Type B pancreatic cell (in vitro differentiated cells): ENCODE results near the gene HDAC1. TPM values are rescaled to one million over a fixed set of nuclear protein-coding genes. Genes with fewer than 3 reads are reported as not detected.

ENCODE experiments used
- DNase-seq: peaks from one replicate; pipeline ENCODE4 v3.0.0; 2021; ENCODE audit warnings: mixed read lengths; ENCODE audit not compliant: unreplicated experiment; ENCODE audit errors: extremely low spot score
- H3K27ac Mint-ChIP-seq: 2 replicates; pipeline ENCODE4 v1.8.0; 2021; ENCODE audit warnings: mild to moderate bottlenecking, mixed read lengths
- H3K27me3 Mint-ChIP-seq: 2 replicates; pipeline ENCODE4 v1.8.0; 2021; ENCODE audit warnings: mixed read lengths
- H3K36me3 Mint-ChIP-seq: 2 replicates; pipeline ENCODE4 v1.8.0; 2021; ENCODE audit warnings: mixed read lengths
- H3K4me1 Mint-ChIP-seq: one replicate; pipeline ENCODE4 v1.8.0; 2021; ENCODE audit warnings: mixed read lengths; ENCODE audit not compliant: unreplicated experiment
- H3K4me3 Mint-ChIP-seq: 2 replicates; pipeline ENCODE4 v1.8.0; 2021; ENCODE audit warnings: mild to moderate bottlenecking, mixed read lengths
- H3K9me3 Mint-ChIP-seq: 2 replicates; pipeline ENCODE4 v1.8.0; 2021; ENCODE audit warnings: mixed read lengths
- CTCF ChIP-seq: fragments of 200-600 bp; sonication (generic); conservative IDR thresholded peaks from 2 replicates; pipeline ENCODE4 v1.5.0; 2021; ENCODE audit warnings: antibody characterized with exemption, mild to moderate bottlenecking
- total RNA-seq: library from RNA; stranded (reverse); gene quantifications from 2 replicates; pipeline ENCODE4 v1.2.1, GENCODE V29; 2021; ENCODE audit warnings: low replicate concordance

HDAC1 gene
- total RNA-seq, 1 donor from 2014 or later, result 108 TPM

- TF ChIP-seq CTCF, result no peak
- H3K36me3 Mint-ChIP-seq, result peaks cover 31% of the 10 kb centered on the region
- H3K27ac Mint-ChIP-seq, result no peak overlapping the region
Observed at GRCh38 chr1:32303358-32303757, 11.5 kb downstream of the HDAC1 start.

GRCh38 chr1:32303997-32304622 is 12.2 kb downstream of the HDAC1 start:
- H3K27ac Mint-ChIP-seq, result no peak overlapping the region
- H3K9me3 Mint-ChIP-seq, result peaks cover 4% of the 10 kb centered on the region
- peaks cover 31% of the 10 kb centered on the region for H3K36me3 Mint-ChIP-seq
- peaks cover 7% of the 10 kb centered on the region for H3K4me1 Mint-ChIP-seq
- no peak overlapping the region for H3K4me3 Mint-ChIP-seq
- H3K27me3 Mint-ChIP-seq, result no peaks in the 10 kb centered on the region
- no peak for DNase-seq
- TF ChIP-seq CTCF, result no peak

More at GRCh38 chr1:32303358-32303757, 11.5 kb downstream of the HDAC1 start:
- Mint-ChIP-seq H3K27me3 (no peaks in the 10 kb centered on the region), H3K4me1 (peaks cover 7% of the 10 kb centered on the region), H3K9me3 (peaks cover 4% of the 10 kb centered on the region), H3K4me3 (no peak overlapping the region)
- DNase-seq, result no peak

GRCh38 chr1:32305310-32305709 is 13.4 kb downstream of the HDAC1 start:
- Mint-ChIP-seq H3K9me3 (peaks cover 4% of the 10 kb centered on the region), H3K27ac (no peak overlapping the region), H3K27me3 (no peaks in the 10 kb centered on the region), H3K4me3 (no peak overlapping the region), H3K4me1 (peaks cover 14% of the 10 kb centered on the region), H3K36me3 (peaks cover 31% of the 10 kb centered on the region)
- no peak for TF ChIP-seq CTCF
- DNase-seq, result no peak

GRCh38 chr1:32307324-32307723 is 15.4 kb downstream of the HDAC1 start:
- Mint-ChIP-seq H3K4me3 (no peak overlapping the region), H3K27me3 (no peaks in the 10 kb centered on the region), H3K36me3 (peaks cover 22% of the 10 kb centered on the region), H3K4me1 (peaks cover 27% of the 10 kb centered on the region), H3K9me3 (peaks cover 4% of the 10 kb centered on the region), H3K27ac (peak overlapping the region; percentile 7)
- no peak for TF ChIP-seq CTCF
- DNase-seq, result no peak

GRCh38 chr1:32309960-32310359 is 18.1 kb downstream of the HDAC1 start:
- DNase-seq, result no peak
- Mint-ChIP-seq H3K4me1 (peaks cover 27% of the 10 kb centered on the region), H3K4me3 (no peak overlapping the region), H3K27ac (no peak overlapping the region), H3K27me3 (no peaks in the 10 kb centered on the region), H3K36me3 (peaks cover 15% of the 10 kb centered on the region), H3K9me3 (no peaks in the 10 kb centered on the region)
- TF ChIP-seq CTCF, result no peak
